ENCODE data around the gene C1orf232. TPM values are rescaled to one million over a fixed set of nuclear protein-coding genes. Genes with fewer than 3 reads are reported as not detected.

The C1orf232 gene
- total RNA-seq, 2 donors from 2014 or later: not detected

GRCh38 chr1:26180010-26180506 lies 11.3 kb upstream of the C1orf232 start:
- no peaks in the 10 kb centered on the region for H3K36me3 ChIP-seq
- no peak for DNase-seq
- no peak overlapping the region for H3K27ac ChIP-seq
- no peaks in the 10 kb centered on the region for H3K4me1 ChIP-seq
- H3K4me3 ChIP-seq: no peak overlapping the region
- H3K9me3 ChIP-seq: no peaks in the 10 kb centered on the region
- TF ChIP-seq CTCF (IDR thresholded peaks at IDR 0.05): no peak
- H3K9ac ChIP-seq (ENCODE audit: low read depth in 2 of 2, low read length in 2 of 2): no peak overlapping the region
- intact Hi-C loops (cut with DNase I): no loop called here
- no peaks in the 10 kb centered on the region for H3K27me3 ChIP-seq

- H3K9ac ChIP-seq (ENCODE audit: low read depth in 2 of 2, low read length in 2 of 2): peak within 1 kb of the TSS; percentile 45 to 78
- H3K4me3 ChIP-seq: peak within 1 kb of the TSS; percentile 34
- peak; percentile 90 for DNase-seq
- intact Hi-C loops (cut with DNase I): loop anchor here (5.0 kb wide), 1 partner anchor 45 kb away; no protein-coding TSS in a partner anchor
- H3K36me3 ChIP-seq: no peaks in the 10 kb centered on the region
- no peaks in the 10 kb centered on the region for H3K4me1 ChIP-seq
- peak within 1 kb of the TSS; percentile 51 for H3K27ac ChIP-seq
- H3K9me3 ChIP-seq: no peaks in the 10 kb centered on the region
- H3K27me3 ChIP-seq: no peaks in the 10 kb centered on the region
- TF ChIP-seq CTCF (IDR thresholded peaks at IDR 0.05): peak; percentile 28
Observed at GRCh38 chr1:26177182-26177684, 8.5 kb upstream of the C1orf232 start, which contains the start of gene CNKSR1. CNKSR1 (plus strand) TSS chr1:26177491; CDS start chr1:26177548, 57 bp downstream.

- DNase-seq: no peak
- Histone ChIP-seq H3K36me3 (no peaks in the 10 kb centered on the region), H3K9me3 (no peaks in the 10 kb centered on the region), H3K4me3 (no peak overlapping the region), H3K27ac (no peak overlapping the region), H3K27me3 (no peaks in the 10 kb centered on the region), H3K9ac (ENCODE audit: low read depth in 2 of 2, low read length in 2 of 2) (no peak overlapping the region), H3K4me1 (peaks cover 5% of the 10 kb centered on the region)
- TF ChIP-seq CTCF (IDR thresholded peaks at IDR 0.05): no peak
- intact Hi-C loops (cut with DNase I): loop anchor here (5.0 kb wide), 1 partner anchor 47 kb away; no protein-coding TSS in a partner anchor
Observed at GRCh38 chr1:26175346-26175745, 6.6 kb upstream of the C1orf232 start.

- Histone ChIP-seq H3K36me3 (no peaks in the 10 kb centered on the region), H3K27ac (no peak within 1 kb of the TSS), H3K4me1 (peaks cover 6% of the 10 kb centered on the region), H3K9ac (ENCODE audit: low read depth in 2 of 2, low read length in 2 of 2) (peak within 1 kb of the TSS in 1 of 2 donors; percentile 97), H3K4me3 (peak within 1 kb of the TSS; percentile 92), H3K9me3 (no peaks in the 10 kb centered on the region), H3K27me3 (no peaks in the 10 kb centered on the region)
- intact Hi-C loops (cut with DNase I): no loop called here
- TF ChIP-seq CTCF (IDR thresholded peaks at IDR 0.05): no peak
- DNase-seq: no peak
Observed at GRCh38 chr1:26171084-26172072, 2.6 kb upstream of the C1orf232 start, which contains the start of gene ZNF593OS. ZNF593OS (minus strand) TSS chr1:26171832; CDS start chr1:26171661, 171 bp downstream.

- intact Hi-C loops (cut with DNase I): no loop called here
- no peak for DNase-seq
- Histone ChIP-seq H3K9me3 (no peaks in the 10 kb centered on the region), H3K4me1 (peaks cover 6% of the 10 kb centered on the region), H3K27ac (no peak overlapping the region), H3K4me3 (peak overlapping the region; percentile 92), H3K27me3 (no peaks in the 10 kb centered on the region), H3K9ac (ENCODE audit: low read depth in 2 of 2, low read length in 2 of 2) (peak overlapping the region; percentile 85 to 97), H3K36me3 (no peaks in the 10 kb centered on the region)
- TF ChIP-seq CTCF (IDR thresholded peaks at IDR 0.05): no peak
Observed at GRCh38 chr1:26170472-26170821, 1.7 kb upstream of the C1orf232 start.
